HG02588 (cell line): ENCODE results near the gene KLF6.

Experiments used
- ATAC-seq: cut with Tn5 transposase; IDR thresholded peaks from one replicate; pipeline ENCODE4 v1.9.1; 2021; ENCODE audit warnings: mild to moderate bottlenecking, moderate library complexity; ENCODE audit not compliant: unreplicated experiment

The KLF6 gene

GRCh38 chr10:3811291-3811870 is 26.4 kb upstream of the KLF6 start:
- ATAC-seq, result peak; percentile 83

- ATAC-seq, result no peak
These were observed 23.7 kb upstream of the KLF6 start for GRCh38 chr10:3808689-3809199.

- no peak for ATAC-seq
These were observed 23.0 kb upstream of the KLF6 start for GRCh38 chr10:3807928-3808496.

- ATAC-seq, result no peak
These were observed 22.4 kb upstream of the KLF6 start for GRCh38 chr10:3807211-3807927.

- ATAC-seq, result no peak
These were observed 21.6 kb upstream of the KLF6 start for GRCh38 chr10:3806603-3807002.

- peak; percentile 46 for ATAC-seq
These were observed 20.9 kb upstream of the KLF6 start for GRCh38 chr10:3805791-3806461.

GRCh38 chr10:3805201-3805790 is 20.3 kb upstream of the KLF6 start:
- peak; percentile 31 for ATAC-seq

GRCh38 chr10:3803927-3804741 is 19.1 kb upstream of the KLF6 start:
- ATAC-seq, result no peak

- ATAC-seq, result no peak
These were observed 18.4 kb upstream of the KLF6 start for GRCh38 chr10:3803295-3803926.

GRCh38 chr10:3802526-3803265 is 17.7 kb upstream of the KLF6 start:
- ATAC-seq, result no peak

GRCh38 chr10:3801558-3802192 is 16.7 kb upstream of the KLF6 start:
- no peak for ATAC-seq

- ATAC-seq, result no peak
These were observed 15.6 kb upstream of the KLF6 start for GRCh38 chr10:3800586-3800985.

- ATAC-seq, result no peak
These were observed 12.7 kb upstream of the KLF6 start for GRCh38 chr10:3797750-3798149.

- ATAC-seq, result no peak
These were observed 8.5 kb upstream of the KLF6 start for GRCh38 chr10:3793553-3793952.

- ATAC-seq, result no peak
These were observed 7.8 kb upstream of the KLF6 start for GRCh38 chr10:3792710-3793219.

- no peak for ATAC-seq
These were observed 7.1 kb upstream of the KLF6 start for GRCh38 chr10:3791974-3792633.

GRCh38 chr10:3790858-3791257 is 5.8 kb upstream of the KLF6 start:
- ATAC-seq, result no peak

GRCh38 chr10:3790272-3790671 is 5.3 kb upstream of the KLF6 start:
- ATAC-seq, result no peak
